ENCODE results near the gene ZNF182.
"Not testable (repeated sequence)": the region's sequence is repeated elsewhere in the genome, so short reads cannot be mapped to it uniquely, and the experiment has no call there.

Gene ZNF182

DNA sequence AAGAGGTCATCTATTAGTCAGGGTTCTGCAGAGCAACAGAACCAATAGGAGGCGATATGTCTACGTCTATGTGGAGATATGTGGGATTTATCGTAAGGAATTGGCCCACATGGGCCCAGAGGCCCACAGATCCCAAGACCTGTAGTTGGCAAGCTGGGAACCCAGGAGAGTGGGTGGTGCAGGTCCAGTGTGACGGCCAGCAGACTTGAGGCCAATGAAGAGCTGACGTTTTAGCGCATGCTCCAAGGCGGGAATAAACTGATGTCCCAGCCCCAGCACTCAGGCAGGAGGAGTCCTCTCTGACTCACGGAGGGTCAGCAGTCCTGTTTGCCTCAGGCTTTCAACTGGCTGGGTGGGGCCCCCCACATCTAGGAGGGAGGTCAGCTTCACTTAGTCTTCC lies 24.3 kb upstream of the ZNF182 start:
- no peak for ATAC-seq (ENCODE audit: insufficient read depth, low read depth)
- no peak for TF ChIP-seq EZH2 (IDR thresholded peaks at IDR 0.05; ENCODE audit: borderline replicate concordance, low read depth, low read length, severe bottlenecking)
- TF ChIP-seq, protein P1, sequence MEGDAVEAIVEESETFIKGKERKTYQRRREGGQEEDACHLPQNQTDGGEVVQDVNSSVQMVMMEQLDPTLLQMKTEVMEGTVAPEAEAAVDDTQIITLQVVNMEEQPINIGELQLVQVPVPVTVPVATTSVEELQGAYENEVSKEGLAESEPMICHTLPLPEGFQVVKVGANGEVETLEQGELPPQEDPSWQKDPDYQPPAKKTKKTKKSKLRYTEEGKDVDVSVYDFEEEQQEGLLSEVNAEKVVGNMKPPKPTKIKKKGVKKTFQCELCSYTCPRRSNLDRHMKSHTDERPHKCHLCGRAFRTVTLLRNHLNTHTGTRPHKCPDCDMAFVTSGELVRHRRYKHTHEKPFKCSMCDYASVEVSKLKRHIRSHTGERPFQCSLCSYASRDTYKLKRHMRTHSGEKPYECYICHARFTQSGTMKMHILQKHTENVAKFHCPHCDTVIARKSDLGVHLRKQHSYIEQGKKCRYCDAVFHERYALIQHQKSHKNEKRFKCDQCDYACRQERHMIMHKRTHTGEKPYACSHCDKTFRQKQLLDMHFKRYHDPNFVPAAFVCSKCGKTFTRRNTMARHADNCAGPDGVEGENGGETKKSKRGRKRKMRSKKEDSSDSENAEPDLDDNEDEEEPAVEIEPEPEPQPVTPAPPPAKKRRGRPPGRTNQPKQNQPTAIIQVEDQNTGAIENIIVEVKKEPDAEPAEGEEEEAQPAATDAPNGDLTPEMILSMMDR (IDR thresholded peaks at IDR 0.05; ENCODE audit: borderline replicate concordance, extremely low read depth, low read length, poor library complexity, severe bottlenecking) = no peak
- H3K9ac ChIP-seq (ENCODE audit: low read depth, low read length) = no peak overlapping the region

DNA sequence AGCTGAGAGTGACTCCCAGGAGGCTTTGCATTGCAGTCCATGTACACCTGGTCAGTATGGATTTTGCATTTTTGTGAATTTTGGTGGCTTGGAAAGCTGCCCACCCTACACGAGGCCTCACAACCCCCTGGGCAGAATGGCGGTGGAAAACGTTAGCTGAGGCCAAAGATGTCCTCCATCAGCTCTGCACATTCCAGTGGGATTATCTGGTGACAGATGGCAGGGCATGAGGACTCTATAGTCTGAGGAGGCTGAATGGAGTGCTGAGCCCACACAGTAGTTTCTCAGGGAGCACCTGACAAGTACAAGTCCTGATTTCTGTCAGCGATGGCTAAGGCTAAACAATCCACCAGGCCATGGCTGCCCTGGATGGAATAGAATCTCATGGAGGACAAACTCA lies 23.8 kb upstream of the ZNF182 start:
- not testable (repeated sequence) for H3K36me3 ChIP-seq (ENCODE audit: insufficient read depth, low read length); H3K4me3 ChIP-seq (ENCODE audit: low read depth in 1 of 2, low read length in 2 of 2); H4K20me1 ChIP-seq (ENCODE audit: insufficient read depth, low read length); DNase-seq; H3K27ac ChIP-seq (ENCODE audit: low read length); H3K27me3 ChIP-seq (ENCODE audit: insufficient read depth, low read length, poor library complexity); H3K4me2 ChIP-seq (ENCODE audit: insufficient read depth, low read length); H3K9me3 ChIP-seq (ENCODE audit: insufficient read depth, low read length, severe bottlenecking); ATAC-seq (ENCODE audit: insufficient read depth, low read depth); H3K79me2 ChIP-seq (ENCODE audit: insufficient read depth, low read length); H2AFZ ChIP-seq (ENCODE audit: low read depth, low read length); H3K4me1 ChIP-seq (ENCODE audit: insufficient read depth, low read length); H3K9ac ChIP-seq (ENCODE audit: low read depth, low read length)

More for the DNA sequence above, 24.3 kb upstream of the ZNF182 start:
- Histone ChIP-seq H4K20me1 (ENCODE audit: insufficient read depth, low read length) (no peaks in the 10 kb centered on the region), H3K4me3 (ENCODE audit: low read depth in 1 of 2, low read length in 2 of 2) (no peak overlapping the region), H3K9me3 (ENCODE audit: insufficient read depth, low read length, severe bottlenecking) (no peaks in the 10 kb centered on the region), H3K27me3 (ENCODE audit: insufficient read depth, low read length, poor library complexity) (no peaks in the 10 kb centered on the region), H3K27ac (ENCODE audit: low read length) (no peak overlapping the region), H2AFZ (ENCODE audit: low read depth, low read length) (no peak overlapping the region), H3K4me1 (ENCODE audit: insufficient read depth, low read length) (peaks cover 3% of the 10 kb centered on the region; the same call in 1 of the 2 replicates), H3K36me3 (ENCODE audit: insufficient read depth, low read length) (no peaks in the 10 kb centered on the region), H3K4me2 (ENCODE audit: insufficient read depth, low read length) (no peak overlapping the region), H3K79me2 (ENCODE audit: insufficient read depth, low read length) (no peaks in the 10 kb centered on the region)
- DNase-seq = no peak

DNA sequence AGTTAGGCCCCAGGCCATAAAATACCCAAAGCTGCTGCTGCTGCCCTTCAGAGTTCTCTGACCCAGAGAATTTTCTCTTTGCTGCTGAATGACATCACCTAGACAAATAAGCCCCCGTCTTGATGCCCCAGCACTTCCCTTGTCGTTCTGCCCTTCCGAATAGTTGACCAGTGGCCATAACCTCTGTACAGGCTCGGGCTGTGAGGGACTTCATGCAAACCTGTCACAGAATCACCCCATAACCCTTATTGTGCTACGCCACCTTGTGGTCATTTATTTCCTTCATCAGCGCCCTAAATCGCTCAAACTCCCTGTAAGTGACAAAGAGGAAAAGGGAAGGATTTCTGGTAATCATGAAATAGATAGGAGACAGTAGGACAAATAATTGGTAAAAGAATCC lies 21.8 kb upstream of the ZNF182 start:
- Histone ChIP-seq H3K27me3 (ENCODE audit: insufficient read depth, low read length, poor library complexity) (no peaks in the 10 kb centered on the region), H2AFZ (ENCODE audit: low read depth, low read length) (peak overlapping the region; percentile 39; the same call in 1 of the 2 replicates)

DNA sequence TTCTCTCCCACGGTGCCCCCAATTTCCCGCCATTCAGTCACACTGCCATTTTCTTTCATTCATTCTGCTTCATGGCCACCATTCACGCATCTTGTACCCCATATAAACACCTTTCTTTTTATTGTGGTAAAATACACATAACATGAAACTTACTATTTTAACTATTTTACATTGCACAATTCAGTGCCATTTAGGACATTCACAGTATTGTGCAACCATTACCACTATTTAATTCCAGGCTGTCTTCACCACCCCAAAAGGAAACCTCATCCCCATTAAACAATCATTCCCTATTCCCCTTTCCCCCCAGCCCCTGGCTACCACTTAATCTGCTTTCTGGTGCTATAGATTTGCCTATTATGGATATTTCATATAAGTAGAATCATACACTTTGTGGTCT lies 18.9 kb upstream of the ZNF182 start:
- no peaks in the 10 kb centered on the region for H3K36me3 ChIP-seq (ENCODE audit: insufficient read depth, low read length)
- no peak overlapping the region for H3K27ac ChIP-seq (ENCODE audit: low read length)
- H3K4me1 ChIP-seq (ENCODE audit: insufficient read depth, low read length) = peaks cover 18% of the 10 kb centered on the region
- H3K79me2 ChIP-seq (ENCODE audit: insufficient read depth, low read length) = no peaks in the 10 kb centered on the region
- no peaks in the 10 kb centered on the region for H4K20me1 ChIP-seq (ENCODE audit: insufficient read depth, low read length)
- no peak overlapping the region for H3K4me2 ChIP-seq (ENCODE audit: insufficient read depth, low read length)
- no peak for DNase-seq
- TF ChIP-seq, protein P1 (IDR thresholded peaks at IDR 0.05; ENCODE audit: borderline replicate concordance, extremely low read depth, low read length, poor library complexity, severe bottlenecking) = no peak
- no peak overlapping the region for H3K4me3 ChIP-seq (ENCODE audit: low read depth in 1 of 2, low read length in 2 of 2)
- H3K9me3 ChIP-seq (ENCODE audit: insufficient read depth, low read length, severe bottlenecking) = no peaks in the 10 kb centered on the region
- H3K27me3 ChIP-seq (ENCODE audit: insufficient read depth, low read length, poor library complexity) = no peaks in the 10 kb centered on the region
- H3K9ac ChIP-seq (ENCODE audit: low read depth, low read length) = no peak overlapping the region
- no peak for ATAC-seq (ENCODE audit: insufficient read depth, low read depth)
- no peak overlapping the region for H2AFZ ChIP-seq (ENCODE audit: low read depth, low read length)

More for the DNA sequence above, 21.8 kb upstream of the ZNF182 start:
- H3K4me3 ChIP-seq (ENCODE audit: low read depth in 1 of 2, low read length in 2 of 2) = no peak overlapping the region
- DNase-seq (peak; percentile 48), ATAC-seq (ENCODE audit: insufficient read depth, low read depth) (peak; percentile 63)
- no peaks in the 10 kb centered on the region for H3K9me3 ChIP-seq (ENCODE audit: insufficient read depth, low read length, severe bottlenecking)
- no peaks in the 10 kb centered on the region for H3K79me2 ChIP-seq (ENCODE audit: insufficient read depth, low read length)
- H3K4me1 ChIP-seq (ENCODE audit: insufficient read depth, low read length) = peaks cover 14% of the 10 kb centered on the region
- no peaks in the 10 kb centered on the region for H3K36me3 ChIP-seq (ENCODE audit: insufficient read depth, low read length)
- no peak for TF ChIP-seq EZH2 (IDR thresholded peaks at IDR 0.05; ENCODE audit: borderline replicate concordance, low read depth, low read length, severe bottlenecking)
- TF ChIP-seq, protein P1 (IDR thresholded peaks at IDR 0.05; ENCODE audit: borderline replicate concordance, extremely low read depth, low read length, poor library complexity, severe bottlenecking) = peak; percentile 75
- H4K20me1 ChIP-seq (ENCODE audit: insufficient read depth, low read length) = no peaks in the 10 kb centered on the region
- H3K27ac ChIP-seq (ENCODE audit: low read length) = no peak overlapping the region
- H3K4me2 ChIP-seq (ENCODE audit: insufficient read depth, low read length) = no peak overlapping the region
- H3K9ac ChIP-seq (ENCODE audit: low read depth, low read length) = no peak overlapping the region

Data from DND-41 (cell line).